ENCODE results near the gene IL4I1.

The IL4I1 gene

DNA sequence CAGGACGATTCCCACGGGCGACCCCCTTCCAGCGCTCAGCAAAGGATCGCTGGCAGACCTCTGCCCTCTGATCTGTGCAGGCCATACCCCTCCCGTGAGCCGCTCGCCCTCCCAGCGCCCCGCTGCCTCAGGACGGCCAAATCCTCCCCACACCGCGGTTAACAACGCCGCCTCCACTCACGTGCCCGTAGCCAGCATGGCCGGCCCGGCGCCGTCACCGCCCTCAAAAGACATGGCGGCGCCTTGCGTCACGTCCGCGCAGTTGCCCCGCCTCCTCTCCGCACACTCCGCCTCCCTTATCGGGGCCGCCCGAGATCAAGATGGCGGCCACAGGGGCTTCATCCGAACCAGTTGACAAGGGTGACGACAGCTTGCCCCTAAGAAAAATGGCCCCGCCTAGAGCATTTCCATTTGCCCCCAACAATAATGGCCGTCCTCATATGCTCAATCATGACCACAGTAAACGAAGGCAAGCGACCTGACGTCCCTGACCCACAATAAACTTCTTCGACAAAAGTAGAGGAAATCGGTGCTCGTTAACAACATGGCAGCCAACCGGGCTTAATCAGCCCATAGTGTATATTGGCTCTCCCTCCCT is 20.2 kb downstream of the IL4I1 start:
- H3K27me3 ChIP-seq (replicated peaks) = no peaks in the 10 kb centered on the region
- H3K27ac ChIP-seq = peak overlapping the region; percentile 99
- H3K4me3 ChIP-seq (ENCODE audit: low read depth, low read length) = peak overlapping the region; percentile 100
- DNase-seq = peak; percentile 97
- TF ChIP-seq, protein P1, sequence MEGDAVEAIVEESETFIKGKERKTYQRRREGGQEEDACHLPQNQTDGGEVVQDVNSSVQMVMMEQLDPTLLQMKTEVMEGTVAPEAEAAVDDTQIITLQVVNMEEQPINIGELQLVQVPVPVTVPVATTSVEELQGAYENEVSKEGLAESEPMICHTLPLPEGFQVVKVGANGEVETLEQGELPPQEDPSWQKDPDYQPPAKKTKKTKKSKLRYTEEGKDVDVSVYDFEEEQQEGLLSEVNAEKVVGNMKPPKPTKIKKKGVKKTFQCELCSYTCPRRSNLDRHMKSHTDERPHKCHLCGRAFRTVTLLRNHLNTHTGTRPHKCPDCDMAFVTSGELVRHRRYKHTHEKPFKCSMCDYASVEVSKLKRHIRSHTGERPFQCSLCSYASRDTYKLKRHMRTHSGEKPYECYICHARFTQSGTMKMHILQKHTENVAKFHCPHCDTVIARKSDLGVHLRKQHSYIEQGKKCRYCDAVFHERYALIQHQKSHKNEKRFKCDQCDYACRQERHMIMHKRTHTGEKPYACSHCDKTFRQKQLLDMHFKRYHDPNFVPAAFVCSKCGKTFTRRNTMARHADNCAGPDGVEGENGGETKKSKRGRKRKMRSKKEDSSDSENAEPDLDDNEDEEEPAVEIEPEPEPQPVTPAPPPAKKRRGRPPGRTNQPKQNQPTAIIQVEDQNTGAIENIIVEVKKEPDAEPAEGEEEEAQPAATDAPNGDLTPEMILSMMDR (IDR thresholded peaks at IDR 0.05; ENCODE audit: low read depth, low read length, missing control alignments) = no peak
- peaks cover 17% of the 10 kb centered on the region for H3K36me3 ChIP-seq (replicated peaks)
- in situ Hi-C loops (cut with HindIII; ENCODE audit: low pct_ligation_motif_present, low sequenced_read_pairs) = no loop called here

DNA sequence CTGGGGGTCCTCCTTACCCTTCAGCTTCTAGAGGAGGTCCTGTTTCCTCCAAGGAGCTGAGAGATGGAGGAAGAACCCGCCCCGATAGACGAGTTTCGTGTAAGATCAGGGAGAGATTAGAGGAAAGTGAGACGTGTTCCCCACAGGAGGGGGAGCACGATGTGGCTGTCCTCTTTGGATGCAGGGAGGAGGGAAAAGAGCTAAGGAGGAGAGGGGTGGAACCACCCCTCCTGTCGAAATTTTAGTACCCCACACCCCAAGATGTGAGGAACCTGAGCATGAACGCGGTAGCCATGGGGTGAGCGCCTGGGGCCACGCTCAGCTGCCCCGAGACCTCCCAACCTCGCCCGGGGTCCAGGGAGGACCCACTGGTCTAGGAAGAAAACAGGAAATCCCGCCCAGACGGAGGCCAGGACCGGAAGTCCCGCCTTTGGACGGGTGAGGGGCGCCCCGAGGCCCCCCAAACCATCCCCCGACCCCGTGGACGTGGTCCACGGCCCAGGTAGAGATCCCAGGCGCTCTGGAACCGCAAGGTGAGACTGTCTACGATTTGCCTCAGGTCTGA is 20.7 kb downstream of the IL4I1 start:
- DNase-seq = no peak
- peaks cover 13% of the 10 kb centered on the region for H3K36me3 ChIP-seq (replicated peaks)
- TF ChIP-seq, protein P1 (IDR thresholded peaks at IDR 0.05; ENCODE audit: low read depth, low read length, missing control alignments) = no peak

DNA sequence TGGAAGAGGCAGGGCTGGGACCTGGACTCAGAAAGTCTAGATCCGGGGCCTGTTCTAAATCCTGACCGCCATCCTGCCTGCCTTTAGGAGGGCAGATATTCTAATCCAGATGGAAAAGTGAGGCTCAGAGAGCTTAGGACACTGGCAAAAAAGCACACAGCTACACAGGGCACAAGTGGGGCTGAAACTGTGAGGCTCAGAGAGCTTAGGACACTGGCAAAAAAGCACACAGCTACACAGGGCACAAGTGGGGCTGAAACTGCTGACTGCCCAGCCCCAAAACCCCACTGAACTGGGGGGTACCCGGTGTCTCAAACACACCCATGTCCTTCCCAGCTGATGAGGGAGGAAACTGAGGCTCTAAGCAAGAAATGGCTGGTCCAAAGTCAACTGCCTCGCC is 21.5 kb downstream of the IL4I1 start:
- DNase-seq = no peak
- Histone ChIP-seq H3K27me3 (replicated peaks) (no peaks in the 10 kb centered on the region), H3K36me3 (replicated peaks) (peaks cover 8% of the 10 kb centered on the region), H3K27ac (no peak overlapping the region), H3K4me3 (ENCODE audit: low read depth, low read length) (peak overlapping the region; percentile 100)
- in situ Hi-C loops (cut with HindIII; ENCODE audit: low pct_ligation_motif_present, low sequenced_read_pairs) = no loop called here
- TF ChIP-seq, protein P1 (IDR thresholded peaks at IDR 0.05; ENCODE audit: low read depth, low read length, missing control alignments) = no peak

More for the DNA sequence above, 20.7 kb downstream of the IL4I1 start:
- H3K4me3 ChIP-seq (ENCODE audit: low read depth, low read length) = peak overlapping the region; percentile 100
- H3K27ac ChIP-seq = peak overlapping the region; percentile 99
- in situ Hi-C loops (cut with HindIII; ENCODE audit: low pct_ligation_motif_present, low sequenced_read_pairs) = no loop called here
- no peaks in the 10 kb centered on the region for H3K27me3 ChIP-seq (replicated peaks)

DNA sequence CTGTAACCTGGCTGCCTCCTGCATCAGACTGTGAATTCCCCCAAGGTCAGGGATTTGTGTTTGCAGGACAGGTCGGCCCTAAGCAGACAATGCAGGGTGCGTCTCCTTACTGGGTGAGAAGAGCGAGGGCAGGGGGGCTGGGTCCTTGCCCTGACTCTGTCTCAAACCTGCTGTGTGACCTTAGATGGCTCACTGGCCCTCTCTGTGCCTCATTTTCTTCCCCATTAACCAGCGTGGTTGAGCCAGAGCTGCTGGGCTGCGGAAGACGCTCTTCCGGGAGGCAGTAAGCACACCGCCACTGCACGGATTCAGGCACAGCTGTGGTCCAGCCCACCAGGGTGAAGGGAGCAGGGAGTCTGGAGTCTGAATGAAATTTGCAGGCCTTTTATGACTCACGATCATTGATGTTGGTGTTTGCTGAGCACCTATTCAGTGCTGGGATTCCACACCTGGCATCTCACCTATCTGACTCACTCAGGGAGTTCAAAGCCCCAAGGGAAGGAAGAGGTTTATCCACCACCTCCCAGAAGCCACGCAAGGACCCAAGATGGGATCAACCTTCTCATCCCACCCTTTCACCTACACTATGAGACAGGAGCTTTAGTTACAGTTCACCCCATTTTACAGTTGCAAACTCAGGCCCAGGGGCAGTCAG is 22.1 kb downstream of the IL4I1 start:
- DNase-seq = no peak
- TF ChIP-seq, protein P1 (IDR thresholded peaks at IDR 0.05; ENCODE audit: low read depth, low read length, missing control alignments) = no peak
- in situ Hi-C loops (cut with HindIII; ENCODE audit: low pct_ligation_motif_present, low sequenced_read_pairs) = no loop called here
- H3K27ac ChIP-seq = no peak overlapping the region
- H3K27me3 ChIP-seq (replicated peaks) = no peaks in the 10 kb centered on the region
- no peak overlapping the region for H3K4me3 ChIP-seq (ENCODE audit: low read depth, low read length)
- H3K36me3 ChIP-seq (replicated peaks) = peaks cover 6% of the 10 kb centered on the region

DNA sequence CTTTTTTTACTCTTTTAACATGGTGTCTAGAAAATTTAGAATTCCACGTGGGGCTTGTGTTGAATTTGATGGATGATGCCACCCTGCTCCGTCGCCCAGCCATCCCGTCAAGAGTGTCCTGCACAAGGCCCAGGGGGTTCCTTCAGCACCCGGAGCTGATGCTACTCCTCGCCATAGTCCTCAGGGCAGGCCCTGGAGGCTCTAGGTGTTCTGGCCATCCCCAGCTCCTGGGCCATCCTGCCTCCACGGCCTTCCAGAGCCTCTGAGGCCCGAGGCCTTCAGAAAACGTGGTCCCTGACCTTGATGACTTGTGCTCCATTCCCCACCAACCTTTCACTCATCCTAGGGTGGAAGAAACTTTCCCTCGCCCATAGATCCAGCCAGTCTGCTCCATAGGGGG is 22.9 kb downstream of the IL4I1 start:
- TF ChIP-seq, protein P1 (IDR thresholded peaks at IDR 0.05; ENCODE audit: low read depth, low read length, missing control alignments) = no peak
- H3K4me3 ChIP-seq (ENCODE audit: low read depth, low read length) = no peak overlapping the region
- H3K27me3 ChIP-seq (replicated peaks) = no peaks in the 10 kb centered on the region
- H3K36me3 ChIP-seq (replicated peaks) = peaks cover 4% of the 10 kb centered on the region
- in situ Hi-C loops (cut with HindIII; ENCODE audit: low pct_ligation_motif_present, low sequenced_read_pairs) = no loop called here
- no peak overlapping the region for H3K27ac ChIP-seq
- no peak for DNase-seq

Measured in brain microvascular endothelial cell (primary cell).